CD4-positive, alpha-beta T cell treated with Interferon gamma for 1 hour (primary cell): Measurements from ENCODE around the gene OR2M2.

ENCODE experiments used
- DNase-seq: peaks from one replicate; pipeline ENCODE4 v3.0.0-alpha.2; 2020

The OR2M2 gene, protein sequence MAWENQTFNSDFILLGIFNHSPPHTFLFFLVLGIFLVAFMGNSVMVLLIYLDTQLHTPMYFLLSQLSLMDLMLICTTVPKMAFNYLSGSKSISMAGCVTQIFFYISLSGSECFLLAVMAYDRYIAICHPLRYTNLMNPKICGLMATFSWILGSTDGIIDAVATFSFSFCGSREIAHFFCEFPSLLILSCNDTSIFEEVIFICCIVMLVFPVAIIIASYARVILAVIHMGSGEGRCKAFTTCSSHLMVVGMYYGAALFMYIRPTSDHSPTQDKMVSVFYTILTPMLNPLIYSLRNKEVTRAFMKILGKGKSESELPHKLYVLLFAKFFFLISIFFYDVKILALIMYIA

GRCh38 chr1:248174521-248174920, at the start of gene OR2M2:
TSS of gene OR2M2 (plus strand) at chr1:248174821. CDS start at chr1:248179986, 5,165 bp downstream.
- no peak for DNase-seq

GRCh38 chr1:248127653-248128052, 47.0 kb upstream of the OR2M2 start:
- no peak for DNase-seq

- DNase-seq: no peak
Measured at GRCh38 chr1:248136811-248137210, 37.8 kb upstream of the OR2M2 start.

- no peak for DNase-seq
Measured at GRCh38 chr1:248140846-248141245, 33.8 kb upstream of the OR2M2 start.

- DNase-seq: no peak
Measured at GRCh38 chr1:248143311-248143710, 31.3 kb upstream of the OR2M2 start.

GRCh38 chr1:248144513-248145198, 30.0 kb upstream of the OR2M2 start, which contains the start of gene OR2M5:
TSS of gene OR2M5 (plus strand) at chr1:248145148. CDS start at chr1:248145148, 0 bp downstream.
- no peak for DNase-seq

GRCh38 chr1:248152056-248152827, 22.4 kb upstream of the OR2M2 start:
- DNase-seq: no peak

- no peak for DNase-seq
Measured at GRCh38 chr1:248155927-248156326, 18.7 kb upstream of the OR2M2 start.

GRCh38 chr1:248158758-248159157, 15.9 kb upstream of the OR2M2 start:
- DNase-seq: no peak

GRCh38 chr1:248164031-248164430, 10.6 kb upstream of the OR2M2 start:
- DNase-seq: no peak

DNA sequence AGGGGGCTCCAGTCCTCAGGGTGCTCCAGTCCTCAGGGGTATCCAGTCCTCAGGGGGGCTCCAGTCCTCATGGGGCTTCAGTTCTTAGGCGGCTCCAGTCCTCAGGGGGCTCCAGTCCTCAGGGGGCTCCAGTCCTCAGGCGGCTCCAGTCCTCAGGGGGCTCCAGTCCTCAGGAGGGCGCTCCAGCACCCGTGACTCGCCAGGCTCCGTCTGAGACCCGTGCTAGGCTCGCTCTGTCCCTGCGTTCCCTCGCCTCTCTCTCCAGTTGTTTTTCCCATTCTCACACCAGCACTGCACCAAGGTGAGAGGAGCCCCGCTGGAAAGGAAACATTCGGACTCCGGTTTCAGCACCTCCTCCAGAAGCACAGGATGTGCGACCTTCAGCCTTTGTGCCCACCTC, 9.4 kb upstream of the OR2M2 start:
- DNase-seq: no peak

DNA sequence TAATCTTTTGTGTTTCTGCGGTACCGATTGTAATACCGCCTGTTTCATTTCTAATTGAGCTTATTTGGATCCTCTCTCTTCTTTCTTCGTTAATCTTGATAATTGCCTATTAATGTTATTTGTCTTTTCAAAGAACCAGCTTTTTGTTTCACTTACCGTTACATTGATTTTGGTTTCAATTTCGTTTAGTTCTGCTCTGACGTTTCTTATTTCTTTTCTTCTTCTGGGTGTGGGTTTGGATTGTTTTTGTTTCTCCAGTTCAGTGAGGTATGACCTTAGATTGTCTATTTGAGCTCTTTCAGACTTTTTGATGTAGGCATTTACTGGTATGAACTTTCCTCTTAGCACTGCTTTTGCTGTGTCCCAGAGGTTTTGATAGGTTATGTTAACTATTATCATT, 9.4 kb downstream of the OR2M2 start:
- DNase-seq: no peak

DNA sequence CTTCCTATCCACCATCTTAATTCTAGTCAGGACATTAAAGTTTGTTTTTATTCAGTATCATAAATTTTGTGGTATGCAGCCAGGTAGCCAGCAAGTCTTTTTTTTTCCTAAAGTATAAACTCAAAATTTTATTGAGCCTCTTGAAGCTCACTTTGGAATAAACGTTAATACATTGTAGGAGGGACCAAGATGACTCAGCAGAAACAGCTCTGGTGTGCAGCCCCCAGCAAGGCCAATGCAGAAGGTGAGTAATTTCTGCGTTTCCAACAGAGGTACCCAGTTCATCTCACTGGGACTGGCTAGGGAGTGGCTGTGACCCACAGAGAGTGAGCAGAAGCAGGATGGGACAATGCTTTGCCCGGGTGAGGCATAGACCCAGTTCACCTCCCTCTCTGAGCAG, 12.7 kb downstream of the OR2M2 start:
- DNase-seq: no peak

GRCh38 chr1:248189026-248189425, 14.4 kb downstream of the OR2M2 start:
- DNase-seq: no peak

- no peak for DNase-seq
Measured at GRCh38 chr1:248194117-248194516, 19.5 kb downstream of the OR2M2 start.

GRCh38 chr1:248196965-248197364, 22.3 kb downstream of the OR2M2 start, which contains the start of gene OR2M3:
TSS of gene OR2M3 (plus strand) at chr1:248197265. CDS start at chr1:248203068, 5,803 bp downstream.
- DNase-seq: no peak

GRCh38 chr1:248215880-248216279, 41.3 kb downstream of the OR2M2 start:
- DNase-seq: no peak

- no peak for DNase-seq
Measured at GRCh38 chr1:248225537-248225936, 50.9 kb downstream of the OR2M2 start.

DNA sequence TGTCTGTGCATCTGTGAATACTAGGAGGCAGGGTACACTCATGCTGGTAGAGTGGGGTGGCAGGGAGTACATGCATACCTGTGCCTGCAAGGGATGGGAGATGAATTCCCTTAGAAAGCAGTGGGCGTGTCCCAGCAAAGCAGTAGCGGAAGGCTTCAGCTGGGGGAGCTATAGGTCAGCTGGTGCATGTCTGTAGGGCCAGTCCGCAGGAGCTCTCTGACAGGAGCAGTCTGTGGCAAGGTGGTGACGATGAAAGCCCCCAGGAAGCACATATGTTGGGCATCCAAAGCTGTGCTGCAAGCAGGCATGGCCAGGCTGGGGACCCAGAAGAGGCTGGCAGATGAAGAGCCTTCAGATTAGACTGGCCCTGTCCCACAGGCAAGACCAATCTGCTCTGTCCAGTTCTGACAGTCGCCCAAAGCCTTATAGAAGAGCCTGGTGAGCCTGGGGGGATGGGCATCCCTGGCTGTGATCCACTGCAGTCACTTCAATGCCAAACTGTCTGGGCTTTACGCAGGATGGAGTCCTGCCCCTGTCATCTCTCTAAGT, 54.8 kb downstream of the OR2M2 start:
- DNase-seq: no peak
